Lower lobe of right lung (tissue), 2 donors: ENCODE results near the gene KCNN4. TPM values are rescaled to one million over a fixed set of nuclear protein-coding genes. Genes with fewer than 3 reads are reported as not detected.
"Not testable (repeated sequence)": the region's sequence is repeated elsewhere in the genome, so short reads cannot be mapped to it uniquely, and the experiment has no call there.

ENCODE experiments used
- ATAC-seq, 2 donors: fragments of 200-7000 bp; cut with Tn5 transposase; one replicate each; pipeline ENCODE4 v1.9.1; 2020 to 2022; ENCODE audit warnings: mild to moderate bottlenecking in 2 of 2, moderate library complexity in 2 of 2
- DNase-seq: peaks from one replicate; pipeline ENCODE4 v3.0.0-alpha.2; 2020
- H3K27ac ChIP-seq: fragments of 200-600 bp; one replicate; pipeline ENCODE4 v1.8.0; 2022
- H3K27me3 ChIP-seq: fragments of 200-600 bp; one replicate; pipeline ENCODE4 v1.8.0; 2022; ENCODE audit warnings: low read depth
- H3K36me3 ChIP-seq: fragments of 200-600 bp; one replicate; pipeline ENCODE4 v1.8.0; 2022; ENCODE audit warnings: mild to moderate bottlenecking
- H3K4me1 ChIP-seq: fragments of 200-600 bp; one replicate; pipeline ENCODE4 v1.8.0; 2022
- H3K4me3 ChIP-seq: fragments of 200-600 bp; one replicate; pipeline ENCODE4 v1.8.0; 2022; ENCODE audit warnings: mild to moderate bottlenecking
- H3K9me3 ChIP-seq: fragments of 200-600 bp; one replicate; pipeline ENCODE4 v1.8.0; 2022
- CTCF ChIP-seq: fragments of 200-600 bp; IDR thresholded peaks from one replicate; pipeline ENCODE4 v1.8.0; 2022; ENCODE audit warnings: antibody characterized with exemption, mild to moderate bottlenecking
- intact Hi-C: fragments of 100-400 bp; cut with DNase I; formaldehyde crosslinking; loops from one replicate; pipeline ENCODE4 v1.11.0; 2022
- total RNA-seq: library from RNA; stranded (reverse); fragmentation: NEBNext Ultra II Directional; extraction: Animal tissue kit (Norgen Biotek cat#: 25700); gene quantifications from one replicate; pipeline ENCODE4 v1.2.1, GENCODE V29; 2021
- donor health status: DM: no; HTN: yes; CAD: no; lungs with severe emphysema.

Gene KCNN4
- total RNA-seq, 1 donor from 2014 or later, result 3.6 TPM

- H3K27ac ChIP-seq, result peak overlapping the region; percentile 18
- peaks cover 6% of the 10 kb centered on the region for H3K27me3 ChIP-seq
- DNase-seq (peak; percentile 78), ATAC-seq (peak in 1 of 2 donors; percentile 24)
- no peak for TF ChIP-seq CTCF
- intact Hi-C loops, result no loop called here
- H3K4me1 ChIP-seq, result peaks cover 35% of the 10 kb centered on the region
- H3K9me3 ChIP-seq, result no peaks in the 10 kb centered on the region
- H3K36me3 ChIP-seq, result no peaks in the 10 kb centered on the region
- H3K4me3 ChIP-seq, result peak overlapping the region; percentile 1
These were observed 1.5 kb downstream of the KCNN4 start for GRCh38 chr19:43779147-43779819.

- peak overlapping the region; percentile 18 for H3K27ac ChIP-seq
- intact Hi-C loops, result no loop called here
These were observed 2.1 kb downstream of the KCNN4 start for GRCh38 chr19:43778651-43779050.

GRCh38 chr19:43777163-43777695 lies 3.5 kb downstream of the KCNN4 start:
- Histone ChIP-seq H3K9me3 (no peaks in the 10 kb centered on the region), H3K4me1 (peaks cover 35% of the 10 kb centered on the region), H3K4me3 (no peak overlapping the region), H3K36me3 (no peaks in the 10 kb centered on the region), H3K27me3 (no peaks in the 10 kb centered on the region), H3K27ac (peak overlapping the region; percentile 8)
- no peak for ATAC-seq
- intact Hi-C loops, result no loop called here
- DNase-seq, result no peak
- TF ChIP-seq CTCF, result no peak

More at GRCh38 chr19:43778651-43779050, 2.1 kb downstream of the KCNN4 start:
- Histone ChIP-seq H3K9me3 (no peaks in the 10 kb centered on the region), H3K4me1 (peaks cover 35% of the 10 kb centered on the region), H3K27me3 (peaks cover 6% of the 10 kb centered on the region), H3K4me3 (peak overlapping the region; percentile 1), H3K36me3 (no peaks in the 10 kb centered on the region)
- ATAC-seq (no peak), DNase-seq (no peak)
- no peak for TF ChIP-seq CTCF

- Histone ChIP-seq H3K27me3 (no peaks in the 10 kb centered on the region), H3K27ac (no peak overlapping the region), H3K36me3 (no peaks in the 10 kb centered on the region), H3K4me1 (peaks cover 35% of the 10 kb centered on the region), H3K9me3 (no peaks in the 10 kb centered on the region), H3K4me3 (no peak overlapping the region)
- TF ChIP-seq CTCF, result no peak
- ATAC-seq (no peak), DNase-seq (no peak)
- intact Hi-C loops, result no loop called here
These were observed 4.5 kb downstream of the KCNN4 start for GRCh38 chr19:43776286-43776685.

- no peak overlapping the region for H3K4me3 ChIP-seq
- no peaks in the 10 kb centered on the region for H3K27me3 ChIP-seq
- H3K4me1 ChIP-seq, result peaks cover 35% of the 10 kb centered on the region
- no peaks in the 10 kb centered on the region for H3K36me3 ChIP-seq
- no peak for TF ChIP-seq CTCF
- no peak for ATAC-seq
- H3K9me3 ChIP-seq, result no peaks in the 10 kb centered on the region
- H3K27ac ChIP-seq, result no peak overlapping the region
- intact Hi-C loops, result no loop called here
- DNase-seq, result no peak
These were observed 5.4 kb downstream of the KCNN4 start for GRCh38 chr19:43775299-43775890.

GRCh38 chr19:43774940-43775258 lies 5.9 kb downstream of the KCNN4 start:
- DNase-seq, H3K27me3 ChIP-seq, H3K27ac ChIP-seq, H3K9me3 ChIP-seq, intact Hi-C loops, H3K36me3 ChIP-seq: not testable (repeated sequence)
- H3K4me1 ChIP-seq, result peaks cover 33% of the 10 kb centered on the region
- ATAC-seq, result peak in 1 of 2 donors; percentile 2
- H3K4me3 ChIP-seq, result peak overlapping the region; percentile 35
